BJ (cell line): ENCODE data around the gene METTL3. TPM values are rescaled to one million over a fixed set of nuclear protein-coding genes. Genes with fewer than 3 reads are reported as not detected.

Experiments
- CTCF ChIA-PET: fragments of 350-600 bp; formaldehyde crosslinking; extraction: SDS; loops from one replicate; lab custom pipeline; 2021; ENCODE audit warnings: antibody characterized with exemption, inconsistent platforms; lab: Yijun Ruan, JAX
- POLR2A ChIA-PET: fragments of 300-600 bp; sonication (Branson Sonifier 250); formaldehyde crosslinking; extraction: SDS; loops from one replicate; lab custom pipeline; 2021; ENCODE audit warnings: antibody characterized with exemption; lab: Charles Lee
- DNase-seq: peaks from one replicate; pipeline ENCODE4 v3.0.0-alpha.2; 2011; ENCODE audit warnings: low read depth
- H3K27me3 ChIP-seq: 2 replicates; pipeline ENCODE4 v1.6.0; 2011; ENCODE audit warnings: low read length; ENCODE audit not compliant: control insufficient read depth, insufficient read depth
- H3K36me3 ChIP-seq: 2 replicates; pipeline ENCODE4 v1.5.1; 2011; ENCODE audit warnings: low read length; ENCODE audit not compliant: control insufficient read depth, insufficient read depth
- H3K4me3 ChIP-seq: 2 replicates; pipeline ENCODE4 v1.5.1; 2011; ENCODE audit warnings: low read depth, mild to moderate bottlenecking, control low read depth, low read length
- CTCF ChIP-seq: IDR thresholded peaks from 2 replicates; pipeline ENCODE4 v1.5.1; 2011; ENCODE audit warnings: low read depth, mild to moderate bottlenecking, control low read depth, inconsistent platforms, low read length, moderate library complexity; ENCODE audit not compliant: insufficient read depth
- polyA plus RNA-seq: library from polyadenylated mRNA; depleted of rRNA; stranded (reverse); fragments of >200 nt; gene quantifications from 2 replicates; pipeline ENCODE4 v1.2.3, GENCODE V29; 2011

Gene METTL3
- polyA plus RNA-seq, 1 experiment, result 63.3 TPM

- POLR2A ChIA-PET, result no interaction called here
- H3K4me3 ChIP-seq, result no peak overlapping the region
- no peaks in the 10 kb centered on the region for H3K27me3 ChIP-seq
- no peak for DNase-seq
- CTCF ChIA-PET, result interaction anchor here (0.9 kb wide), 1 partner anchor 13 kb away, joined by 3 read pairs; no protein-coding TSS in a partner anchor
- no peak for TF ChIP-seq CTCF
- peaks cover 2% of the 10 kb centered on the region; the same call in 1 of the 2 replicates for H3K36me3 ChIP-seq
These were observed 12.1 kb upstream of the METTL3 start for GRCh38 chr14:21523203-21523602.

GRCh38 chr14:21521501-21521900, 10.4 kb upstream of the METTL3 start:
- Histone ChIP-seq H3K4me3 (no peak overlapping the region), H3K27me3 (no peaks in the 10 kb centered on the region), H3K36me3 (peaks cover 2% of the 10 kb centered on the region; the same call in 1 of the 2 replicates)
- no peak for TF ChIP-seq CTCF
- peak; percentile 53 for DNase-seq
- ChIA-PET CTCF (interaction anchor here (1.5 kb wide), 1 partner anchor 44 kb away, joined by 3 read pairs; the partner anchor contains the start of gene TOX4), POLR2A (interaction anchor here (1.0 kb wide), 1 partner anchor 11 kb away, joined by 5 read pairs; the partner anchor contains the start of gene METTL3)

- ChIA-PET POLR2A (no interaction called here), CTCF (no interaction called here)
- H3K4me3 ChIP-seq, result no peak overlapping the region
- H3K36me3 ChIP-seq, result peaks cover 2% of the 10 kb centered on the region; the same call in 1 of the 2 replicates
- DNase-seq, result no peak
- TF ChIP-seq CTCF, result no peak
- H3K27me3 ChIP-seq, result no peaks in the 10 kb centered on the region
These were observed 9.6 kb upstream of the METTL3 start for GRCh38 chr14:21520767-21521166.

- DNase-seq, result no peak
- H3K4me3 ChIP-seq, result no peak overlapping the region
- 0 out of 2 replicates have a peak, but pooled peaks cover 1% of the 10 kb centered on the region for H3K27me3 ChIP-seq
- ChIA-PET CTCF (interaction anchor here (0.9 kb wide), 1 partner anchor 20 kb away, joined by 4 read pairs; no protein-coding TSS in a partner anchor), POLR2A (no interaction called here)
- no peak for TF ChIP-seq CTCF
- no peaks in the 10 kb centered on the region for H3K36me3 ChIP-seq
These were observed 7.6 kb upstream of the METTL3 start for GRCh38 chr14:21518725-21519124.

GRCh38 chr14:21514341-21514740, 3.2 kb upstream of the METTL3 start:
- no peak for DNase-seq
- H3K27me3 ChIP-seq, result 0 out of 2 replicates have a peak, but pooled peaks cover 1% of the 10 kb centered on the region
- ChIA-PET POLR2A (interaction anchor here (0.7 kb wide), 1 partner anchor 14 kb away, joined by 6 read pairs; no protein-coding TSS in a partner anchor), CTCF (interaction anchor here (1.0 kb wide), 1 partner anchor 19 kb away, joined by 3 read pairs; no protein-coding TSS in a partner anchor)
- no peak for TF ChIP-seq CTCF
- no peaks in the 10 kb centered on the region for H3K36me3 ChIP-seq
- no peak overlapping the region for H3K4me3 ChIP-seq
